ENCODE measurements around the gene CD84. TPM values are rescaled to one million over a fixed set of nuclear protein-coding genes. Genes with fewer than 3 reads are reported as not detected.
"Not testable (repeated sequence)": the region's sequence is repeated elsewhere in the genome, so short reads cannot be mapped to it uniquely, and the experiment has no call there.

CD84 gene
- total and polyA plus RNA-seq, 2 experiments from 2014 or later = not detected

DNA sequence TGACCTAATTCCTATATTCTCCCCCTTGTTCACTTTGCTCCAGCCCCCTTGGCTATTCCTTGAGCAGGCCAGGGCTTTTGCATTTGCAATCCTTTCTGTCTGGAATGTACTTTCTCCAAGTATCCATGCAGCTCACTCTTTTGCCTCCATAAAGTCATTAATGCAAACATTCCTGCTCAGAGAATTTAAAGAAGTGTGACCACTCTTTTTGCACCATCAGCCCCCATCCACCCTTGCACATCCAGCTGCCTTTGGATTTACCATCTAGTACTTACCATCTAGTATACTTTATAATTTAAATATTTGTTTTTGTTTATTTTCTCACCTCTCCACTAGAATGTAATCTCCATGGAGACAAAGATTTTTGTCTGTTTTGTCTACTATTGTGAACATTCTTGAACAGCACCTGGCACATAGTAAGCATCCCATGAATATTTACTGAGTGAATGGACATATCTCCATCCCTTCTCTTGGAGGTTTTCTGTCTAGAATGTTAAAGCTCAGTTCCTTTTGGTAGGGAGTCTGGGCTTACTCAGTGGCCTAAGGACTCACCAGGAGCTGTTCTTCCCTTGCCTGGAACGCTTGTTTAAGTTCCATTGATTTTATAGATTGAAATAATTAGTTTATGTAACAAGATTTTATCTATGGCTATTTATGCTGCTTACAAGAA lies 78.8 kb downstream of the CD84 start:
- no peaks in the 10 kb centered on the region for H3K9me3 ChIP-seq (ENCODE audit: low read depth)
- H3K36me3 ChIP-seq = no peaks in the 10 kb centered on the region
- TF ChIP-seq, protein P1, sequence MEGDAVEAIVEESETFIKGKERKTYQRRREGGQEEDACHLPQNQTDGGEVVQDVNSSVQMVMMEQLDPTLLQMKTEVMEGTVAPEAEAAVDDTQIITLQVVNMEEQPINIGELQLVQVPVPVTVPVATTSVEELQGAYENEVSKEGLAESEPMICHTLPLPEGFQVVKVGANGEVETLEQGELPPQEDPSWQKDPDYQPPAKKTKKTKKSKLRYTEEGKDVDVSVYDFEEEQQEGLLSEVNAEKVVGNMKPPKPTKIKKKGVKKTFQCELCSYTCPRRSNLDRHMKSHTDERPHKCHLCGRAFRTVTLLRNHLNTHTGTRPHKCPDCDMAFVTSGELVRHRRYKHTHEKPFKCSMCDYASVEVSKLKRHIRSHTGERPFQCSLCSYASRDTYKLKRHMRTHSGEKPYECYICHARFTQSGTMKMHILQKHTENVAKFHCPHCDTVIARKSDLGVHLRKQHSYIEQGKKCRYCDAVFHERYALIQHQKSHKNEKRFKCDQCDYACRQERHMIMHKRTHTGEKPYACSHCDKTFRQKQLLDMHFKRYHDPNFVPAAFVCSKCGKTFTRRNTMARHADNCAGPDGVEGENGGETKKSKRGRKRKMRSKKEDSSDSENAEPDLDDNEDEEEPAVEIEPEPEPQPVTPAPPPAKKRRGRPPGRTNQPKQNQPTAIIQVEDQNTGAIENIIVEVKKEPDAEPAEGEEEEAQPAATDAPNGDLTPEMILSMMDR (IDR thresholded peaks at IDR 0.05; ENCODE audit: low read depth, low read length) = no peak
- no peak for DNase-seq (ENCODE audit: low read depth in 1 of 2, low spot score in 1 of 2)
- no peaks in the 10 kb centered on the region for H3K4me1 ChIP-seq (ENCODE audit: low read depth)
- no peaks in the 10 kb centered on the region for H3K27me3 ChIP-seq
- no peak overlapping the region for H3K4me3 ChIP-seq
- H3K27ac ChIP-seq = no peak overlapping the region

DNA sequence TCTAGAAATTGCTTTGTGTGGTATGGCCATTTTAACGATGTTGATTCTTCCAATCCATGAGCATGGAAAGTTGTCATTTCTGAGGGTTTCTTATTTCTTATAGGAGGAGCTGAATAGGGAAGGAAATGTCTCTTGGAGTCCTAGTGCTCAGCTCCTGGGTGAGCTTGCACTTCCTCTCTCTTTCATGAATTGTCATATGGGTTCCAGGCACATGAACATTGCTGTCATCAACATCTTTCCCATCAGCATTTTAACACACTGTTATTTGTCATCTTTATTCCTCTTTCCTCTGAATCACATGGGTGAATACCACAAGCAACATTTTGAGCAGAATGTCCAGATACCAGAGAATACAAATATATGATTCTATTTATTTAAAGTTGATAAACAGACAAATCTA lies 79.7 kb downstream of the CD84 start:
- no peak overlapping the region for H3K27ac ChIP-seq
- TF ChIP-seq, protein P1 (IDR thresholded peaks at IDR 0.05; ENCODE audit: low read depth, low read length) = no peak
- H3K36me3 ChIP-seq = no peaks in the 10 kb centered on the region
- H3K4me3 ChIP-seq = no peak overlapping the region
- no peaks in the 10 kb centered on the region for H3K4me1 ChIP-seq (ENCODE audit: low read depth)
- no peaks in the 10 kb centered on the region for H3K27me3 ChIP-seq
- H3K9me3 ChIP-seq (ENCODE audit: low read depth) = no peaks in the 10 kb centered on the region
- DNase-seq (ENCODE audit: low read depth in 1 of 2, low spot score in 1 of 2) = no peak

DNA sequence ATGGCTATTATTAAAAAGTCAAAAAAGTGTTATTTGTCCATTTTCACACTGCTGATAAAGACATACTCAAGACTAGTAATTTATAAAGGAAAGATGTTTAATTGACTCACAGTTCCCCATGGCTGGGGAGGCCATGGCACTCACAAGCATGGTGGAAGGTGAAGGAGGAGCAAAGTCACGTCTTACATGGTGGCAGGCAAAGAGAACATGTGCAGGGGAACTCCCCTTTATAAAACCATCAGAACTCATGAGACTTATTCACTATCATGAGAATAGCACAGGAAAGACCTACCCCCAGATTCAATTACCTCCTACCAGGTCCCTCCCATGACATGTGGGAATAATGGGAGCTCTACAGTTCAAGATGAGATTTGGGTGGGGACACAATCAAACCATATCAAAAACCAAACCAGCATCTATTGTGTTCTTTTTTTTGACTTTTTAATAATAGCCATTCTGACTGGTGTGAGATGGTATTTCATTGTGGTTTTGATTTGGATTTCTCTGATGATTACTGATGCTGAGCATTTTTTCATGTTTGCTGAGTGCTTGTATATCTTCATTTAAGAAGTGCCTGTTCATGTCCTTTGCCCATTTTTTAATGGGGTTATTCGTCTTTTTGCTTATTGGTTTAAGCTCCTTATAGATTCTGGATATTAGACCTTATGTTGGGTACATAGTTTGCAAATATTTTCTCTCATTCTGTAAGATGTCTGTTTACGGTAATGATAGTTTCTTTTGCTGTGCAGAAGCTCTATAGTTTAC lies 80.8 kb downstream of the CD84 start:
- DNase-seq (ENCODE audit: low read depth in 1 of 2, low spot score in 1 of 2); H3K36me3 ChIP-seq; H3K4me1 ChIP-seq (ENCODE audit: low read depth); H3K4me3 ChIP-seq; H3K27ac ChIP-seq; H3K27me3 ChIP-seq; H3K9me3 ChIP-seq (ENCODE audit: low read depth): not testable (repeated sequence)

DNA sequence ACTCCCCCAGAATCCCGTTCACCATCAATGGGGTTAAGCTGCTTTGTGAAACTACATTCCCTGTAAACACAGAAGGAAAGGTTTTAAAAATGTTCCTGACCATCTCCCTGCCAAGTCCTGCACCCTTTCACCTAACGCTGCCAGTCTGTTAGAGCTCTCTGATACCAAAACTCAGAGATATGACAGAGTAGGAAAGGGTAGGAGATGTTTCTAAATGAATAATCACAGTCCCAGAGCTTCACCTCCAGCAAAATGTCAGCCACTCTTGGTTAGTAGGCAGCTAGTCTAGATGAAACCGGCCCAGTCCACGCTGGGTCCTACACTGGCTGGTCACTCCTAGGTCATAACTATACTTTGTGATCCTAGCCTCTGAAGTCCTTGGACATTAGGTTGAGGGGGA lies 83.0 kb downstream of the CD84 start:
- no peak for DNase-seq (ENCODE audit: low read depth in 1 of 2, low spot score in 1 of 2)
- H3K9me3 ChIP-seq (ENCODE audit: low read depth) = no peaks in the 10 kb centered on the region
- no peaks in the 10 kb centered on the region for H3K27me3 ChIP-seq
- TF ChIP-seq, protein P1 (IDR thresholded peaks at IDR 0.05; ENCODE audit: low read depth, low read length) = no peak
- H3K36me3 ChIP-seq = no peaks in the 10 kb centered on the region
- no peak overlapping the region for H3K27ac ChIP-seq
- H3K4me3 ChIP-seq = no peak overlapping the region
- no peaks in the 10 kb centered on the region for H3K4me1 ChIP-seq (ENCODE audit: low read depth)

DNA sequence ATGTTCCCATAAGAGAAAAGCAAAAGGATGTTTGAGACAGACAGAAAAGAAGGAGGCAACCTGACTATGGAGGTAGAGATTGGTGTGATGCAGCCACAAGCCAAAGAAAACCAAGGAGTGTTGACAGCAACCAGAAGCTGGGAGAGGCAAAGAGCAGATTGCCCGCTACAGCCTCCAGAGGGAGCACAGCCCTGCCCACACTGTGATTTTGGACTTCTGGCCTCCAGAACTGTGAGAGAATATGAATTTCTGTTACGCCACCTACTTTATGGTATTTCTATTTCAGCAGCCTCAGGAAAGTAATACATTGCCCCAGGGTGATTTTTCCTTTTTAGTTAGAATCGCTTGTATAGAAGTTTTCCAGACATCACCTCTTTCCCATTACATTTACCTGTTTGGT lies 84.7 kb downstream of the CD84 start:
- Histone ChIP-seq H3K27ac (no peak overlapping the region), H3K27me3 (no peaks in the 10 kb centered on the region), H3K36me3 (no peaks in the 10 kb centered on the region), H3K9me3 (ENCODE audit: low read depth) (no peaks in the 10 kb centered on the region), H3K4me1 (ENCODE audit: low read depth) (no peaks in the 10 kb centered on the region), H3K4me3 (no peak overlapping the region)
- TF ChIP-seq, protein P1 (IDR thresholded peaks at IDR 0.05; ENCODE audit: low read depth, low read length) = peak; percentile 32
- DNase-seq (ENCODE audit: low read depth in 1 of 2, low spot score in 1 of 2) = peak in 1 of 2 donors; percentile 13

DNA sequence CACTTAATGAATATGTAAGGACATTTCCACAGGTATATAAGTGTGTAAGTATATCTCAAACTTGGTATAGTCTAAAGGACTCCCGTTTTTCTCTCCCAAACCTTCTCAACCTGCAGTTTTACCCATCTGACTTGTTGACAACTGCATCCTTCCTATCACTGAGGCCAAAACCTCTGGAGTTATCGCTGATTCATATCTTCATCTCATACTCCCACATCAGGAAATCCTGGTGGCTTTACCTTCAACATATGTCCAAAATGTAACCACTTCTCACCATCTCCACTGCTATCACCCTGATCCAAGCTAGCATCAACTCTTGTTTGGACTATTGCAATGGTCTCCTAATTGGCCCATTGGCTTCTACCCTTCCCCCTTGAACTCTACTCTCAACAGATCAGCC lies 86.7 kb downstream of the CD84 start:
- TF ChIP-seq, protein P1 (IDR thresholded peaks at IDR 0.05; ENCODE audit: low read depth, low read length) = no peak
- DNase-seq (ENCODE audit: low read depth in 1 of 2, low spot score in 1 of 2) = no peak
- no peaks in the 10 kb centered on the region for H3K4me1 ChIP-seq (ENCODE audit: low read depth)
- H3K27me3 ChIP-seq = peaks cover 5% of the 10 kb centered on the region
- no peak overlapping the region for H3K27ac ChIP-seq
- H3K4me3 ChIP-seq = no peak overlapping the region
- no peaks in the 10 kb centered on the region for H3K36me3 ChIP-seq
- H3K9me3 ChIP-seq (ENCODE audit: low read depth) = no peaks in the 10 kb centered on the region

All from cardiac muscle cell (in vitro differentiated cells and primary cell).